Spleen (tissue), 11 donors: Measurements from ENCODE around the gene ECI1. TPM values are rescaled to one million over a fixed set of nuclear protein-coding genes. Genes with fewer than 3 reads are reported as not detected.

Source experiments
- DNase-seq: peaks from one replicate; pipeline ENCODE4 v3.0.0-alpha.2; 2020
- H3K27ac ChIP-seq, 8 donors: fragments of 200-600 bp; sonication (generic) in 7 of 8; 1 replicate in 4 of 8; 2 replicates in 4 of 8; pipeline versions ENCODE4 v1.5.0 to v1.8.0; 2016 to 2021; ENCODE audit warnings: inconsistent platforms in 4 of 8, mild to moderate bottlenecking in 4 of 8, moderate library complexity in 1 of 8
- H3K27me3 ChIP-seq, 7 donors: fragments of 200-600 bp; sonication (generic) in 6 of 7; replicated peaks in 1 of 7; 1 replicate in 4 of 7; 2 replicates in 3 of 7; pipeline versions ENCODE4 v1.5.0 to v1.8.0; 2016 to 2021; ENCODE audit warnings: inconsistent platforms in 3 of 7, mild to moderate bottlenecking in 1 of 7
- H3K36me3 ChIP-seq, 6 donors: fragments of 200-600 bp; sonication (generic) in 5 of 6; 1 replicate in 4 of 6; 2 replicates in 2 of 6; pipeline versions ENCODE4 v1.5.0 to v1.8.0; 2016 to 2021; ENCODE audit warnings: inconsistent platforms in 2 of 6
- H3K4me1 ChIP-seq, 6 donors: fragments of 200-600 bp; sonication (generic) in 5 of 6; 1 replicate in 3 of 6; 2 replicates in 3 of 6; pipeline versions ENCODE4 v1.5.0 to v1.8.0; 2016 to 2021; ENCODE audit warnings: inconsistent platforms in 3 of 6
- H3K4me3 ChIP-seq, 8 donors: fragments of 200-600 bp; sonication (generic) in 7 of 8; 1 replicate in 4 of 8; 2 replicates in 4 of 8; pipeline versions ENCODE4 v1.5.0 to v1.8.0; 2016 to 2021; ENCODE audit warnings: inconsistent platforms in 4 of 8, mild to moderate bottlenecking in 4 of 8, moderate library complexity in 2 of 8
- H3K9me3 ChIP-seq, 8 donors: fragments of 200-600 bp; sonication (generic) in 7 of 8; 1 replicate in 4 of 8; 2 replicates in 4 of 8; pipeline versions ENCODE4 v1.5.0 to v1.8.0; 2016 to 2021; ENCODE audit warnings: inconsistent platforms in 4 of 8
- POLR2A ChIP-seq, 3 donors: fragments of 450-650 bp; IDR thresholded peaks; one replicate each; pipeline ENCODE4 v1.5.1; 2017; ENCODE audit warnings: antibody characterized with exemption in 3 of 3, mild to moderate bottlenecking in 1 of 3
- POLR2AphosphoS5 ChIP-seq, 3 donors: sonication (generic); formaldehyde crosslinking; IDR thresholded peaks; one replicate each; pipeline ENCODE4 v1.5.1; 2017; ENCODE audit warnings: antibody characterized with exemption in 3 of 3
- WGBS, 5 donors: extraction: QIAGEN DNeasy Blood & Tissue Kit in 3 of 5; methylation state at CpG; one replicate each; pipeline versions ENCODE4 v1.1.5 to v1.1.7; 2013 to 2018; 5-methylcytosine and 5-hydroxymethylcytosine counted together
- intact Hi-C: fragments of 100-400 bp; cut with DNase I; formaldehyde crosslinking; loops from one replicate; pipeline ENCODE4 v1.15.0; 2023; ENCODE audit warnings: low total_unique reads
- polyA plus RNA-seq, 3 donors: library from polyadenylated mRNA; stranded (reverse); fragments of 200-250 nt; gene quantifications; one replicate each; pipeline ENCODE4 v1.2.1, GENCODE V29; 2013
- total RNA-seq, 7 donors: library from RNA; depleted of rRNA in 3 of 7; stranded (reverse); fragments of >200 nt in 3 of 7; fragmentation: NEBNext Ultra II Directional in 4 of 7; extraction: Animal tissue kit (Norgen Biotek cat#: 25700) in 4 of 7; gene quantifications; one replicate each; pipeline versions ENCODE4 v1.1.0 to v1.2.1, GENCODE V29; 2016 to 2021
- TF ChIP-seq, protein P1 (sequence below), 11 experiments: fragments of 200-600 bp in 7 of 11; fragments of 450-650 bp in 4 of 11; sonication (generic) in 4 of 11; IDR thresholded peaks in 8 of 11; conservative IDR thresholded peaks in 3 of 11; 1 replicate in 7 of 11; 2 replicates in 4 of 11; pipeline versions ENCODE4 v1.4.0 to v1.8.0; 2016 to 2021; ENCODE audit warnings: antibody characterized with exemption in 11 of 11, inconsistent platforms in 4 of 11, mild to moderate bottlenecking in 1 of 11
- donor health status: healthy with polysubstance abuse.
- donor health status: DM: no; HTN: no; CAD: no; lungs with moderate emphysema.
- donor health status: DM: no; HTN: no; CAD: no.
- donor health status: Bipolar disorder and iron deficiency.
- donor health status: healthy.
- donor health status: DM: no; HTN: no; CAD: no.
- donor health status: DM: yes; HTN: yes; CAD: no.

The ECI1 gene
- total and polyA plus RNA-seq, 10 donors: 20.6 to 54.8 (median 34.0) TPM

DNA sequence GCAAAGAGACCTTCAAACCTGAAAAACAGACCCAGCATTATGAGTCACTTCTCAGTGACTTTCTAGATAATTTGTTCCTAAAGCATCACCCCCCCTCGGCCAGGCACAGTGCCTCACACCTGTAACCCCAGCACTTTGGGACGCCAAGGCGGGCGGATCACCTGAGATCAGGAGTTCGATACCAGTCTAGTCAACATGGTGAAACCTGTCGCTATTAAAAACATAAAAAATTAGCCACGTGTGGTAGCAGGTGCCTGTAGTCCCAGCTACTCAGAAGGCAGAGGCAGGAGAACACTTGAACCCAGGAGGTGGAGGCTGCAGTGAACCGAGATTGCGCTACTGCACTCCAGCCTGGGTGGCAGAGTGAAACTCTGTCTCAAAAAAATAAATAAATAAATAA, 40.8 kb upstream of the ECI1 start:
- Histone ChIP-seq H3K27me3 (no peaks in the 10 kb centered on the region), H3K27ac (no peak overlapping the region), H3K36me3 (peaks cover 0 to 55% (median 5%) of the 10 kb centered on the region in 6 donors), H3K4me3 (no peak overlapping the region), H3K9me3 (no peaks in the 10 kb centered on the region), H3K4me1 (peaks cover 0 to 14% (median 5%) of the 10 kb centered on the region in 6 donors)
- WGBS, 5 donors: 87 to 96% (median 91%) methylated on average over 9 of the region's 9 CpGs
- no peak for DNase-seq
- TF ChIP-seq, protein P1, sequence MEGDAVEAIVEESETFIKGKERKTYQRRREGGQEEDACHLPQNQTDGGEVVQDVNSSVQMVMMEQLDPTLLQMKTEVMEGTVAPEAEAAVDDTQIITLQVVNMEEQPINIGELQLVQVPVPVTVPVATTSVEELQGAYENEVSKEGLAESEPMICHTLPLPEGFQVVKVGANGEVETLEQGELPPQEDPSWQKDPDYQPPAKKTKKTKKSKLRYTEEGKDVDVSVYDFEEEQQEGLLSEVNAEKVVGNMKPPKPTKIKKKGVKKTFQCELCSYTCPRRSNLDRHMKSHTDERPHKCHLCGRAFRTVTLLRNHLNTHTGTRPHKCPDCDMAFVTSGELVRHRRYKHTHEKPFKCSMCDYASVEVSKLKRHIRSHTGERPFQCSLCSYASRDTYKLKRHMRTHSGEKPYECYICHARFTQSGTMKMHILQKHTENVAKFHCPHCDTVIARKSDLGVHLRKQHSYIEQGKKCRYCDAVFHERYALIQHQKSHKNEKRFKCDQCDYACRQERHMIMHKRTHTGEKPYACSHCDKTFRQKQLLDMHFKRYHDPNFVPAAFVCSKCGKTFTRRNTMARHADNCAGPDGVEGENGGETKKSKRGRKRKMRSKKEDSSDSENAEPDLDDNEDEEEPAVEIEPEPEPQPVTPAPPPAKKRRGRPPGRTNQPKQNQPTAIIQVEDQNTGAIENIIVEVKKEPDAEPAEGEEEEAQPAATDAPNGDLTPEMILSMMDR (IDR thresholded peaks at IDR 0.05 in 8 of 11, conservative IDR thresholded peaks at IDR 0.05 in 3 of 11): no peak
- TF ChIP-seq POLR2AphosphoS5 (IDR thresholded peaks at IDR 0.05) (no peak), POLR2A (IDR thresholded peaks at IDR 0.05) (no peak)
- intact Hi-C loops: no loop called here

DNA sequence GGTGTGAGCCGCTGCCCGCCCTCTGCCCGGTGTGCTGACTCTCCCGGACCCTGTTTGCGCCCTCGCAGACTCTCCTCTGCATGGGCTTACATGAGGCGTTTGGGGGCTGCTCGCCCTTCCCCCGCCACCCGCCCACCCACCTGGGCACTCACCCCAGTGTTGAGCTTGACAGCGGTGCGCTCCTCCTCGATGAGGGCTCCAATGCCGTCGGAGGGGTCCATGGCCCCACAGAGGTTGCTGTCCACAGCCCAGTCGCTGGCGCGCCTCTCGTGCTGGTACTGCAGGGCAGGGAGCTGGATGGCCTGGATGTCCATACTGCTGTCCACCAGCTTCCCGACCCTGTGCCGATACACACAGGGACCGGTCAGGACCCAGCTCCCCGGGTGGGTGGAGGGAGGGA, 37.9 kb upstream of the ECI1 start:
- Histone ChIP-seq H3K36me3 (peaks cover 0 to 74% (median 8%) of the 10 kb centered on the region in 6 donors), H3K4me1 (no peaks in the 10 kb centered on the region), H3K4me3 (no peak overlapping the region), H3K27me3 (no peaks in the 10 kb centered on the region), H3K9me3 (no peaks in the 10 kb centered on the region), H3K27ac (no peak overlapping the region)
- intact Hi-C loops: no loop called here
- WGBS, 5 donors: 93 to 97% (median 94%) methylated on average over 15 to 23 of the region's 23 CpGs
- TF ChIP-seq POLR2AphosphoS5 (IDR thresholded peaks at IDR 0.05): no peak
- TF ChIP-seq, protein P1 (IDR thresholded peaks at IDR 0.05 in 8 of 11, conservative IDR thresholded peaks at IDR 0.05 in 3 of 11): no peak
- no peak for TF ChIP-seq POLR2A (IDR thresholded peaks at IDR 0.05)
- DNase-seq: peak; percentile 65

DNA sequence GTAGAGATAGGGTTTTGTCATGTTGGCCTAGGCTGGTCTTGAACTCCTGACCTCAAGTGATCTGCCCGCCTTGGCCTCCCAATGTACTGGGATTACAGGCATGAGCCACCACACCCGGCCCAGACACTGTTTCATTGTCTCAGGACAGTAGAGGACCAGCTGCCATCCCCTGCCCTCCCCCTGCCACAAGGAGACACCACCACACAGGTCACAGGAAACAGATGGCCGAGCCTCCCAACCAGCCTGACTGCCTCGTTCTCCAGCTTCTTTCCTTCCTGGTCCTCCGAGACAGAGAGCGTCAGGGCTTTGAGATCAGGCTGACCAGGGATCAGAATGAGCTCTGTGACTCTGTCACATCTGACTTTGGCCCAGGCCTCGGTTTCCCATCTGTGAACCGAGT, 37.3 kb upstream of the ECI1 start:
- Histone ChIP-seq H3K36me3 (peaks cover 0 to 80% (median 11%) of the 10 kb centered on the region in 6 donors), H3K4me3 (no peak overlapping the region), H3K9me3 (no peaks in the 10 kb centered on the region), H3K27me3 (no peaks in the 10 kb centered on the region), H3K27ac (no peak overlapping the region), H3K4me1 (no peaks in the 10 kb centered on the region)
- no peak for DNase-seq
- TF ChIP-seq POLR2AphosphoS5 (IDR thresholded peaks at IDR 0.05) (no peak), POLR2A (IDR thresholded peaks at IDR 0.05) (no peak)
- TF ChIP-seq, protein P1 (IDR thresholded peaks at IDR 0.05 in 8 of 11, conservative IDR thresholded peaks at IDR 0.05 in 3 of 11): no peak
- WGBS, 5 donors: 43 to 47% (median 45%) methylated on average over 8 of the region's 8 CpGs
- intact Hi-C loops: no loop called here

DNA sequence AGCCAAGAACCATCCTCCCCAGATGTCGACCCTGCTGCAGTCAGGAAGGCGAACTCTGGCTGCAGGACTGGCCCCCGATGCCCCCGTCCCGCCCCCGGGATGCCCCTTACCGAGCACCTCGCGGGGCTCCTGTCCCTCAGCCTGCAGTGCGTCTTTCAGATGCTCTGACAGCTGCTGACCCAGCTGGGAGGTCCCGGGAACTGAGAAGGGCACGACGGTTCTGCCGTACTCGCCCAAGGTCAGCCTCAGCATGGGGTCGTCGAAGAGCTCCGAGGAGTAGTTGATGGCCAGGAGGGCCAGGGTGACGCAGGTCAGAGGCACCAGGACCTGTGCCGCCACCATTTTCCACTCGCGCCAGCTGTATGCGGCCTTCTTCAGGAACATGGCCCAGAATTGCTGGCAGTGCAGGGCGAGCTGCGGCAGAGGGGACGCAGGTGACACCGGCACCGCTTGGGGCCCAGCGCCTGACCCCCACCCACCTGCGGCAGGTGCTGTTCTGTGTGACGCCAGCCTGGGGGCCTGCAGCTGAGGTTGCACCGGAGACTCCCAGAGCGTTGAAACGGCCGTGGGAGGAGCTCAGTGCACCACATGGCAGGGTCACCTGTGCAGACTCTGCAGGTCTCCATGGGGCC, 36.6 kb upstream of the ECI1 start:
- 88 to 92% (median 90%) methylated on average over 7 to 35 of the region's 35 CpGs for WGBS, 5 donors
- no peaks in the 10 kb centered on the region for H3K9me3 ChIP-seq
- DNase-seq: peak; percentile 61
- intact Hi-C loops: no loop called here
- H3K4me1 ChIP-seq: no peaks in the 10 kb centered on the region
- no peak overlapping the region for H3K27ac ChIP-seq
- H3K4me3 ChIP-seq: no peak overlapping the region
- peaks cover 0 to 86% (median 14%) of the 10 kb centered on the region in 6 donors for H3K36me3 ChIP-seq
- TF ChIP-seq, protein P1 (IDR thresholded peaks at IDR 0.05 in 8 of 11, conservative IDR thresholded peaks at IDR 0.05 in 3 of 11): no peak
- no peak for TF ChIP-seq POLR2A (IDR thresholded peaks at IDR 0.05)
- TF ChIP-seq POLR2AphosphoS5 (IDR thresholded peaks at IDR 0.05): no peak
- H3K27me3 ChIP-seq: no peaks in the 10 kb centered on the region
